ENCODE results near the gene RETN.

RETN gene

GRCh38 chr19:7676854-7677253 lies 8.0 kb downstream of the RETN start, which contains the start of gene MCEMP1:
Gene MCEMP1 (plus strand): TSS chr19:7677090. CDS start chr19:7677121, 31 bp downstream.
- Mint-ChIP-seq H3K4me3 (peak within 1 kb of the TSS in 2 of 3 experiments; percentile 64 to 67), H3K27me3 (ENCODE audit: low read depth) (peaks cover 47% of the 10 kb centered on the region), H3K36me3 (ENCODE audit: low read depth) (no peaks in the 10 kb centered on the region), H3K27ac (no peak within 1 kb of the TSS), H3K4me1 (peaks cover 13% of the 10 kb centered on the region), H3K9me3 (peaks cover 6% of the 10 kb centered on the region)
- TF ChIP-seq CTCF (IDR thresholded peaks at IDR 0.05; ENCODE audit: unreplicated experiment in 3 of 3), result no peak

GRCh38 chr19:7677669-7678311 lies 8.9 kb downstream of the RETN start:
- Mint-ChIP-seq H3K4me3 (peak overlapping the region in 2 of 3 experiments; percentile 64 to 67), H3K36me3 (ENCODE audit: low read depth) (peaks cover 5% of the 10 kb centered on the region), H3K27ac (no peak overlapping the region), H3K4me1 (peaks cover 13% of the 10 kb centered on the region), H3K27me3 (ENCODE audit: low read depth) (peaks cover 40% of the 10 kb centered on the region), H3K9me3 (peaks cover 6% of the 10 kb centered on the region)
- TF ChIP-seq CTCF (IDR thresholded peaks at IDR 0.05; ENCODE audit: unreplicated experiment in 3 of 3), result no peak

GRCh38 chr19:7678971-7679751 lies 10.3 kb downstream of the RETN start:
- peaks cover 3% of the 10 kb centered on the region for H3K9me3 Mint-ChIP-seq
- H3K36me3 Mint-ChIP-seq (ENCODE audit: low read depth), result peaks cover 15% of the 10 kb centered on the region
- H3K4me1 Mint-ChIP-seq, result peaks cover 11% of the 10 kb centered on the region
- TF ChIP-seq CTCF (IDR thresholded peaks at IDR 0.05; ENCODE audit: unreplicated experiment in 3 of 3), result no peak
- H3K27ac Mint-ChIP-seq, result peak overlapping the region in 2 of 3 experiments; percentile 8 to 50
- H3K4me3 Mint-ChIP-seq, result peak overlapping the region; percentile 82 to 94 (median 85)
- H3K27me3 Mint-ChIP-seq (ENCODE audit: low read depth), result peaks cover 26% of the 10 kb centered on the region

GRCh38 chr19:7679771-7680605 lies 11.1 kb downstream of the RETN start:
- Mint-ChIP-seq H3K27me3 (ENCODE audit: low read depth) (peaks cover 20% of the 10 kb centered on the region), H3K4me1 (peaks cover 6% of the 10 kb centered on the region), H3K36me3 (ENCODE audit: low read depth) (peaks cover 15% of the 10 kb centered on the region), H3K9me3 (no peaks in the 10 kb centered on the region), H3K27ac (peak overlapping the region in 1 of 3 experiments; percentile 8), H3K4me3 (peak overlapping the region; percentile 83 to 94 (median 85))
- no peak for TF ChIP-seq CTCF (IDR thresholded peaks at IDR 0.05; ENCODE audit: unreplicated experiment in 3 of 3)

GRCh38 chr19:7680606-7681339 lies 11.9 kb downstream of the RETN start, which contains the start of gene TRAPPC5:
Gene TRAPPC5 (plus strand): TSS chr19:7680833. CDS start chr19:7682254, 1,421 bp downstream.
- TF ChIP-seq CTCF (IDR thresholded peaks at IDR 0.05; ENCODE audit: unreplicated experiment in 3 of 3), result peak; percentile 97 to 99 (median 98)
- peaks cover 19% of the 10 kb centered on the region for H3K27me3 Mint-ChIP-seq (ENCODE audit: low read depth)
- H3K4me1 Mint-ChIP-seq, result peaks cover 6% of the 10 kb centered on the region
- no peaks in the 10 kb centered on the region for H3K9me3 Mint-ChIP-seq
- peak within 1 kb of the TSS; percentile 92 to 94 (median 93) for H3K4me3 Mint-ChIP-seq
- H3K36me3 Mint-ChIP-seq (ENCODE audit: low read depth), result peaks cover 19% of the 10 kb centered on the region
- H3K27ac Mint-ChIP-seq, result peak within 1 kb of the TSS; percentile 58 to 83 (median 72)

All from nephron (organoid).